SK-N-MC (cell line): ENCODE data around the gene COQ10B.
A peak's percentile ranks its signal among the peaks of the same experiment; 100 is the strongest.

Source experiments
- DNase-seq: peaks from one replicate; pipeline ENCODE4 v3.0.0-alpha.2; 2011; ENCODE audit warnings: low read depth, low spot score
- H3K27ac ChIP-seq: fragments of 200-600 bp; sonication (generic); 2 replicates; pipeline ENCODE4 v1.5.1; 2016; ENCODE audit warnings: mixed run types
- H3K36me3 ChIP-seq: fragments of 200-600 bp; sonication (generic); 2 replicates; pipeline ENCODE4 v1.6.1; 2017; ENCODE audit warnings: antibody characterized with exemption, low read length, mixed read lengths; ENCODE audit not compliant: insufficient read depth
- H3K4me3 ChIP-seq: fragments of 200-600 bp; sonication (generic); 2 replicates; pipeline ENCODE4 v1.5.1; 2016
- H3K9ac ChIP-seq: fragments of 200-600 bp; sonication (generic); 2 replicates; pipeline ENCODE4 v1.8.0; 2017; ENCODE audit warnings: mixed run types, mixed read lengths; ENCODE audit not compliant: insufficient read length
- H3K9me3 ChIP-seq: fragments of 200-600 bp; sonication (generic); 2 replicates; pipeline ENCODE4 v1.6.1; 2017; ENCODE audit warnings: low read depth, mild to moderate bottlenecking, antibody characterized with exemption, low read length, moderate library complexity, mixed read lengths
- EZH2 ChIP-seq: fragments of 200-600 bp; sonication (generic); IDR thresholded peaks from one replicate; pipeline ENCODE4 v1.6.1; 2017; ENCODE audit warnings: antibody characterized with exemption
- FOXP2 ChIP-seq: optimal IDR thresholded peaks from 2 replicates; pipeline ENCODE3; 2011; ENCODE audit warnings: mild to moderate bottlenecking, moderate library complexity; ENCODE audit not compliant: insufficient read depth; ENCODE audit errors: extremely low read length, control extremely low read depth
- POLR2AphosphoS5 ChIP-seq: IDR thresholded peaks from 2 replicates; pipeline ENCODE4 v1.6.1; 2012; ENCODE audit warnings: mild to moderate bottlenecking, low read depth, low read length, borderline replicate concordance

COQ10B gene

GRCh38 chr2:197495433-197496134 is 42.2 kb downstream of the COQ10B start:
- Histone ChIP-seq H3K27ac (peak overlapping the region; percentile 2; the same call in 1 of the 2 replicates), H3K36me3 (peaks cover 81% of the 10 kb centered on the region), H3K4me3 (peak overlapping the region; percentile 93), H3K9ac (peak overlapping the region; percentile 91), H3K9me3 (no peaks in the 10 kb centered on the region)
- no peak for TF ChIP-seq EZH2
- no peak for TF ChIP-seq FOXP2
- TF ChIP-seq POLR2AphosphoS5 = peak; percentile 28; the same call in 1 of the 2 replicates
- DNase-seq = no peak

GRCh38 chr2:197496695-197497094 is 43.3 kb downstream of the COQ10B start:
- Histone ChIP-seq H3K9me3 (no peaks in the 10 kb centered on the region), H3K27ac (peak overlapping the region; percentile 60; the same call in 1 of the 2 replicates), H3K9ac (peak overlapping the region; percentile 91), H3K4me3 (peak overlapping the region; percentile 93), H3K36me3 (peaks cover 79% of the 10 kb centered on the region)
- DNase-seq = no peak
- TF ChIP-seq POLR2AphosphoS5 (no peak), FOXP2 (no peak), EZH2 (no peak)

GRCh38 chr2:197497326-197497725 is 44.0 kb downstream of the COQ10B start:
- no peak for TF ChIP-seq EZH2
- TF ChIP-seq FOXP2 = no peak
- no peak for TF ChIP-seq POLR2AphosphoS5
- H3K36me3 ChIP-seq = peaks cover 79% of the 10 kb centered on the region
- H3K9ac ChIP-seq = peak overlapping the region; percentile 91
- peak overlapping the region; percentile 60 for H3K27ac ChIP-seq
- no peaks in the 10 kb centered on the region for H3K9me3 ChIP-seq
- peak overlapping the region; percentile 93 for H3K4me3 ChIP-seq
- no peak for DNase-seq

DNA sequence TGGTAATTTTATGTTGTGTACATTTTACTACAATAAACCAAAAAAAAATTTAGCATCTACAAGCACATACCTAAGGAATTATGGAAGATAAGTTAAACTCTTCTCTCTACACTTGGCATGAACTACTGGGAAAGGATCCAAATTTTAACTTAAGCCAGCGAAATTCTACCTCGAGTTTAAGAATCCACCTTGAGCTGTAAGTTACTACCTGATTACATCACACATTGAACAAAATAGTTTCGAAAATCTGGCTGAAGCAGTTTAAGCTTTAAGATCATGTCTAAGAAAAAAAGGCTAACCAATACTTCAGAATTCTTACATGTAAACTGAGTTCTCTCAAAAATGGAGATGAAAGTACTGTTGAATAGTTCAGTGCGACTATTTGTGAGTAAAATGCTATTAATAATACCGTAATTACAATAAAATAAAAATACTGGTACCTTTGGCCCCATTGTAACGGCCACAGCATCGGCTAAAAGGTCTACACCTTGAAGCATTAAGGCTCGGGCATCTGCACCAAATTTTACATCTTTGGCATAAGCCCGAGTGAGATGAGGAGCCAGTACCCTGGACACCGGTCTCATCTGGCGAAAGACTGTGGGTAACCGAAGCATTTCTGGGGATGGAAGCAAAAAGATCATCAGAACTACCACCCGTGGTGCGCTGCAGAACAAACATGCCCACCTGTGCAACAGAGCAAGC is 45.0 kb downstream of the COQ10B start:
- no peak for TF ChIP-seq EZH2
- TF ChIP-seq POLR2AphosphoS5 = no peak
- no peak for TF ChIP-seq FOXP2
- Histone ChIP-seq H3K27ac (peak overlapping the region; percentile 60), H3K36me3 (peaks cover 79% of the 10 kb centered on the region), H3K4me3 (peak overlapping the region; percentile 93), H3K9ac (peak overlapping the region; percentile 91), H3K9me3 (no peaks in the 10 kb centered on the region)
- no peak for DNase-seq

- Histone ChIP-seq H3K27ac (peak overlapping the region; percentile 82), H3K36me3 (peaks cover 79% of the 10 kb centered on the region), H3K9me3 (no peaks in the 10 kb centered on the region), H3K9ac (peak overlapping the region; percentile 91), H3K4me3 (peak overlapping the region; percentile 93)
- DNase-seq = no peak
- TF ChIP-seq POLR2AphosphoS5 (no peak), EZH2 (no peak), FOXP2 (no peak)
Measured at GRCh38 chr2:197498937-197499593, 45.7 kb downstream of the COQ10B start.

DNA sequence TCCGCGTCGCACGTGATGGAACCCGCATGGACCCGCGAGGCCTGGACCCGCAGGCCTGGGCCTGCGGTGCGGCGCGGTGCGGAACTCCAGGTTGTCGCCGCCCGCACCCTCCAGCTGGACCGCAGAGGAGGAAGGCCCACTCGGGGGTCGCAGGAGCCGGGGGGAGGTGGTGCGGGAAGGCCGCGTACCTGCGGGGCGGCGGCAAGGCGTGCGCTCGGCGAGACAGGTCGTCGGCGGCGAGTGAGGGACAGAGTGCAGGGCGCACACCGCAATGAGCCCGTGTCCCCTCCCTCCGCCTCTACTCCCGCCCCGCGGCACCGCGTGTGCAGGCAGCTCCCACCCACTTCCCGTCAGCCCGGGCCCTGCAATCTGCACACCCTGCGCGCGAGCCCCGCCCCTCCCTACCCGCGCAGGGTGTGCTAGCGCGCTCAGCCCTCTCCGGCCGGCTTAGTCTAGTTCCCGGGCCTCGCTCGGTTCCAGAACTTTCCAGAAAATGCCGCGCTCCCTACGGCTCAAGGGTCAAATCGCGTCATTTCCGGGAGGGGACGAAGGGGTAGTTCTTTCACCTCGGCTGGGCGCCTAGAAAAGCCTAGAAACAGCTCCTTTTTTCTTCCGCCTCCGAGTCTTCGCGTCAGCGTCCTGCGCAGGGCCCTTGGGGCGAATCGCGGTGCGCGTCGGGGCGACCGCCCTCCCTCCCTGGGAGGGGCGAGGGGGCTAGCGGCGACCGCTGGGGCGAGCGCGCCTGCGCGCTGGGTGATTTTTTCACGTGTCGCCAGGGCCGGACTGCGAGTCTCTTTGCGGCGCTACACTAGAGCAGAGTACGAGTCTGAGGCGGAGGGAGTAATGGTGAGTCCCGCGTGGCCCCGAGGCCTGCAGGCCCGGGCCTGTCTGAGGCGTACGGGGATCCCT is 46.5 kb downstream of the COQ10B start, which contains the start of the genes HSPD1 and HSPE1:
TSS of gene HSPD1 (minus strand) at position 247 of the 909 bp plus-strand sequence. CDS start 992 bp downstream, outside the sequence.
TSS of gene HSPE1 (plus strand) at position 786 of the 909 bp plus-strand sequence. CDS start at position 844, 58 bp downstream.
- TF ChIP-seq FOXP2 (peak; percentile 89), EZH2 (no peak), POLR2AphosphoS5 (peak; percentile 95)
- peak within 1 kb of the TSS; percentile 96 for H3K9ac ChIP-seq
- peak within 1 kb of the TSS; percentile 86 for H3K27ac ChIP-seq
- no peaks in the 10 kb centered on the region for H3K9me3 ChIP-seq
- peak within 1 kb of the TSS; percentile 93 for H3K4me3 ChIP-seq
- DNase-seq = peak; percentile 98
- peaks cover 79% of the 10 kb centered on the region for H3K36me3 ChIP-seq

GRCh38 chr2:197500503-197501131 is 47.3 kb downstream of the COQ10B start:
- no peak for DNase-seq
- Histone ChIP-seq H3K9ac (peak overlapping the region; percentile 96), H3K4me3 (peak overlapping the region; percentile 93), H3K27ac (peak overlapping the region; percentile 86), H3K36me3 (peaks cover 76% of the 10 kb centered on the region), H3K9me3 (no peaks in the 10 kb centered on the region)
- no peak for TF ChIP-seq POLR2AphosphoS5
- TF ChIP-seq EZH2 = no peak
